ENCODE data around the gene TCF3.
"Not testable (repeated sequence)": the region's sequence is repeated elsewhere in the genome, so short reads cannot be mapped to it uniquely, and the experiment has no call there.

TCF3 gene

DNA sequence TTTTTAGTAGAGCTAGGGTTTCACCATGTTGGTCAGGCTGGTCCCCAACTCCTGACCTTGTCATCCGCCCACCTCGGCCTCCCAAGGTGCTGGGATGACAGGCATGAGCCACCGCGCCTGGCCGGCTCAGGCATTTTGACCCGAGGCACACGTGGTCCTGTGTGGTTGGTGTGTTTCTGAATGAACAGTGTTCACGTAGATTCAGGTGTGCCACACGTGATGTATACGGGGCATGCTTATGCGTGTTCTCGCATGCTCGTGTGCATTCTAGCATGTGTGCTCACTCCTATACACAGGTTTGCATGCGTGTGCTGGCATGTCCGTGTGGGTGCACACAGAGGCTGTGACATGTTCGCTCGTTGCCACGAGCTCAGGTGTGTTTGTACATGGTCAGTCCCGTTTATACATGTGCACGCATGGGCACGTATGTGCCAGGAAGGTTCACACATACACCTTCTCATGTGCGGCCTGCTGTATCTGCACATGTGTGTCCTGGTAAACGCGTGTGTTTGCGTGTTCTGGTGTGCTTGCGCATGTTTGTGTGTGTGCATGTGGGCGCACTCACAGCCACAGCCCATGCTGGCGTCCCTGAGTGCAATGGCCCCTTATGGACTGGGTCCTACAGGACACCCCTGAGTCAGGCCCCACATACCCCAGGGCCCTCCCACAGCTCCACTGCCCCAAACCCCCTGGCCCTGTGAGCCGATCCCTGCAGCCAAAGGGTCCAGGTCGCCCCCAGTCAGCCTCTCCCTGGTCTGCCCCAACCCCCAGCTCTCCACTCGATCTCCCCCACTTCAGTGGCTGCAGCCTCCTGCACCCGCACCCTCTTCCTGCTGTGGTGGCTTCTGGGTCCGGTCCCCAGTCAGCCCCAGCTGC, 20.6 kb upstream of the TCF3 start:
- DNase-seq: no peak

DNA sequence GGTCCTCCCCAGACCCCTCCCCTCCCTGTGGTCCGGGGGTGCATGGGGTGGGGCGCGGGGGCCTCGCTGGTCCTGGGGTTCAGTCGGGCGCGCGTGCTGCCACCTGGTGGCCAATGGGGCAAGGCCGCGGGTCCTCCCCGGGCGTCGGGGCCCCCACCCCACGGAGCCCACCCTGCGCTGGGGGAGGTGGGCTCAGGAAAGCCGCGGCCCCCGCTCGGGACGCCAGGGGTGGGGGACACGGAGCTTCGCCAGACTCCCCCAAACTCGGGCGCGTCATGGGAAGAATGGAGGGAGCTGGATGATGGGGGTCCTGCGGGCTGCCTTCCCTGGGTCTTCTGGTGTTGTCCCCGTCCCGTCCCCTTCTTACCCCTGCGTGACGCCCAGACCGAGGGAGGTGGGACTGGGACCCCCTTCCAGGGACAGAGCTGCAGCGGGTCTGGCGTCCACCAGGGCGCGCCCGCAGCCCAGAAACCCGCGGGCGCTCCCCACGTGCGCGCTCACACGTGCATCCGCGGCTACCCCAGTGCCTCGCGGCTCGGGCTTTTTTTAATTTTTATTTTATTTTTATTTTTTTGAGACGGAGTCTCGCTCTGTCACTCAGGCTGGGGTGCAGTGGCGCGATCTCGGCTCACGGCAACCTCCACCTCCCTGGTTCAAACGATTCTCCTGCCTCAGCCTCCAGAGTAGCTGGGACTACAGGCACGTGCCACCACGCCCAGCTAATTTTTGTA, 19.8 kb upstream of the TCF3 start:
- DNase-seq: peak; percentile 30

DNA sequence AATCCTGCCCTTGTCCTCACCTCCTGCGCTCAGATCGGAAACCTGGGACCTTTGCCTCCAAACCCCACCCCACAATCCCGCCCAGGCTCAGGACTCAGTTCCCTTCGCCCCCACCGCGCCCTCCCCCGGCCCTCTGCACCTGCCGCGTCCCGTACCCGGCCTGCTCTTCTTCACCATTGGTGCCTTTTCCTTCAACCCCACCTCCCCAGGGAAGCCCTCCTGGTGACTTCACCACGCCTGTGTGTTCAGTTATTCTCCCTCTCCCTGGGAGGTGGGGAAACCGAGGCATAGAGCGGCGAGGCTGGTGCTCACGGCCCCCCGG, 19.3 kb upstream of the TCF3 start:
- DNase-seq: no peak

DNA sequence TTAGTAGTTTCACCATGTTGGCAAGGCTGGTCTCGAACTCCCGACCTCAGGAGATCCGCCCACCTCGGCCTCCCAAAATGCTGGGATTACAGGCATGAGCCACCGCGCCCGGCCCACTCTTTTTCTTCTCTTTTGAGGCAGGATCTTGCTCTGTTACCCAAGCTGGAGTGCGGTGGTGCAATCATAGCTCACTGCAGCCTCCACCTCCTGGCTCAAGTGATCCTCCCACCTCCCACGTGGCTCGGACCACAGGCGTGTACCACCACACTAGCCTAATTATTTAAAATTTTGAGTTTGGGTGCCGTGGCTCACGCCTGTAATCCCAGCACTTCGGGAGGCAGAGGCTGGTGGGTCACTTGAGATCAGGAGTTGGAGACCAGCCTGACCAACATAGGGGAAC, 18.3 kb upstream of the TCF3 start:
- DNase-seq: not testable (repeated sequence)

DNA sequence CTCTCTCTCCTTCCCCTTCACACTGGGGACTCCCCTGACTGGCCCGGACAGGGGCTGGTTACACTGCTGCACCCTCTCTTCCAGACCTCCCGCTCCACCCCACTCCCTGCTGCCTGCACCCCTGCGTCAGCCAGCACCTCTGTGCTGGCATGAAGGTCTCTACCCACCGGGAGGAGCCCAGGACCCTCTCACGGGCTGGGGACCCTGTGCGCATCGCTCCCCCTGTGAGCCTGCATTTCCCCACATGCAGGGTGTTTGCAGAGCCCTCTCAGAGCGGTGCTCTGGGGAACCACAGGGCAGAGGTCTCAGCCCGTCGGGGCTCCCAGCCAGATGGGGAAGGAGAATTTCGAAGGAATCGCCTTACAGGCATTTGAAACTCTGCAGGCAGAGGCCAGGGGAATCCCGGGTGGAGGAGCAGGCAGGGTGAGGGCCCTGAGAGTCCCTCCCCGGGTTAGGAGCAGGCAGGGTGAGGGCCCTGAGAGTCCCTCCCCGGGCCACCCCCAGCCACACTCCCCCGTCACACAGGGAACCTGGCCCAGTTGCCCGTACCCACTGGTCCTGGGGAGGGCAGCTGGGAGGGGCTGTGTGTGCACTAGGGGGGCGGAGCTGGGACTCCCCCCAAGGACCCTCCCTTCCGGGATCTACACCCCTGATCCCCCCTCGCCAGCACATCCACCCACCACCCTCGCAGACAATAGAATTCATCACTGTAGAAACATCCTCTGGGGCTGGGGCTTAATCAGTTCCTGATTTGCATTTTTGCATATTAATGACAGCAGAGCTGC, 16.3 kb upstream of the TCF3 start:
- DNase-seq: no peak

DNA sequence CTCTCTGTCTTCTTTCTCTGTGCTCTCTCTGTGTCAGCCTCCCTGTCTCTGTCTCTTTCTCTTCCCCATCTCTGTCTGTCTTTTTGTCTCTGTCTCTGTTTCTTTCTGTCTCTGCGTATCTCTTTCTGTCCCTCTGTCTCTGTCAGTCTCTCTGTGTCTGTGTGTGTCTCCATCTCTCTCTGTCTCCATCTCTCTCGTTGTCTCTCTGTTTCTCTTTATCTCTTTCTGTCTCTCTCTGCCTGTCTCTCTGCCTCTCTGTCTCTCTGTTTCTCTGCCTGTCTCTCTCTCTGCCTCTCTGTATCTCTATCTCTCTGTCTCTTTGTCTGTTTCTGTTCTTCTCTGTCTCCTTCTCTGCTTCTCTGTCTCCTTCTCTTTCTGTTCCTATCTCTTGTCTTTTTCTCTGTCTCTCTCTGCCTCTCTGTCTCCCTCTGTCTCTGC, 15.7 kb upstream of the TCF3 start:
- no peak for DNase-seq

DNA sequence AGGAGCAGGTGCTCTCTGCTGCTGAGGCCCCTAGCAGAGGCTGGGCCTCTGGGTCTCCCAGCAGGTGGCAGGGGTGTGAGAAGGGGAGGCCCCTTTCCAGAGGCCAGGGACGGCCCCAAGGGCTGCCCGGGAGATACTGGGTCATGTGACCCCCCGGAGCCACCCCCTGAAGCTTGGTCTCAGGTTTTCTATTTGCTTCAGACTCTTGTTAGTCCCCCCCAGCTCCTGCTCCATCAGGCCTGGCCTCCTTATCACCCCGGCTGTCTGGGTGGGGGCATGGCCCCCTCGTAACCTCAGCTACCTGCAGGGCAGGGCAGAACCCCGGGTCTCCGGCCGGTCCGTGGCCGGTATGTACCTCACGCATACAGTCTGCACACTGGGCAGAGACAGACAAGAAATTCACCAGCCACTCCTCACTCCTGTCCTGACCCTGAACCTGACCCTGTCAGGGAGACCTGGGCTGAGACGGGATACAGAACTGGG, 13.2 kb upstream of the TCF3 start:
- no peak for DNase-seq

DNA sequence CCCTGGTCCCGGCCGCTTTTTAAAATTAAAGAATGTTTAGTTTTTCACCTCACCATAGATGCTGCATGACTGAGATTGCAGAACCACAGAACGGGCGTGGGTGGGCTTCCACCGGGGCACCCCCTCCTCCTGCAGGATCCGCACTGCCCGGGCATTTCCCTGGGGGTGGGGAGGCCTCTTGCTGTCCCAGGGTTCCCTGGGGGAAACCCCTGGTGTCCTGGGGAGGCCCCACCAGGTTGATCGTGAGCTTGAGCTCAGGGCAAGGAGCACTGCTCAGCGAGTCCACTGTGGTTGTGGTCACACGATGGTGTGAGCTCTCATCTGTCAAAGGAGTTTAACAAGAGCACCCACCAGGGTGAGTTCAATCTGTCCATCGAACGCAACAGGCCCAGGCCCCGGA, 11.4 kb upstream of the TCF3 start:
- DNase-seq: no peak

DNA sequence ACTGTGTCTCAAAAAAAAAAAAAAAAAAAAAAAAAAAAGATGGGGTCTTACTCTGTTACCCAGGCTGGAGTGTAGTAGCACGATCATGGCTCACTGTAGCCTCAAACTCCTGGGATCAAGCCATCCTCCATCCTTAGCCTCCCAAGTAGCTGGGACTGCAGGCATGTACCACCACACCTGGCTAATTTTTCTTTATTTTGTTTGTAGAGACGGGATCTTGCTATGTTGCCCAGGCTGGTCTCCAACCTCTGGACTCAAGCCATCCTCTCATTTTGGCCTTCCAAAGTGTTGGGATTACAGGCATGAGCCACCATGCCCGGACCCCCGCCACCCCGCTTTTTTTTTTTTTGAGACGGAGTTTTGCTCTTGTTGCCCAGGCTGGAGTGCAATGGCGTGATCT, 10.8 kb upstream of the TCF3 start:
- DNase-seq: not testable (repeated sequence)

DNA sequence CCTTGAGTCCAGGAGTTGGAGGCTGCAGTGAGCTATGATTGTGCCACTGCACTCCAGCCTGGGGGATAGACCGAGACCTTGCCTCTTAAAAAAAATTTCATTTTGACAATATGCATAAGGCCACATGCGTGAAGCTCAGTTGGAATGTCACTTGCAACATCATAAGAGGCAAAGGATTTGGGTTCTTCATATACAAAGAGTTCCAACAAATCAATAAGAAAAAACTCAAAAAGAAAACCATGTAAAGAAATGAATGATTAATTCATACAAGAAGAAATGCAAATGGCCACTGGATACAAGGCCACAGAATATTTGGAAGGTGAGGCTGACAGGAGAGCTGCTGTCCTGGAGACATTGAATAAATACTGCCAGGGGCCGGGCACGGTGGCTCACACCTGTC, 9.6 kb upstream of the TCF3 start:
- DNase-seq: no peak

DNA sequence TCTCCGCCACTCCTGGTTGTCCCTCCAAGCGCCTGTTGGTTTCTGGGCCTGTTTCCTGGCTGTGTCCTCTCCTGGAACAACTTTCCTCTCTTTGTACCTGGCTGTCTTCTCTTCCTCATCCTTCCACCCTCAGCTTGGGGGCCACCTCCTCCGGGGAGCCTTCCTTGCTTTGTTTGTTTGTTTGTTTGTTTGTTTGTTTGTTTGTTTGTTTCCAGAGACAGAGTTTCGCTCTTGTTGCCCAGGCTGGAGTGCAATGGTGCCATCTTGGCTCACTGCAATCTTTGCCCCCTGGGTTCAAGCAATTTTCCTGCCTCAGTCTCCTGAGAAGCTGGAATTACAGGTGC, 6.6 kb upstream of the TCF3 start:
- no peak for DNase-seq

DNA sequence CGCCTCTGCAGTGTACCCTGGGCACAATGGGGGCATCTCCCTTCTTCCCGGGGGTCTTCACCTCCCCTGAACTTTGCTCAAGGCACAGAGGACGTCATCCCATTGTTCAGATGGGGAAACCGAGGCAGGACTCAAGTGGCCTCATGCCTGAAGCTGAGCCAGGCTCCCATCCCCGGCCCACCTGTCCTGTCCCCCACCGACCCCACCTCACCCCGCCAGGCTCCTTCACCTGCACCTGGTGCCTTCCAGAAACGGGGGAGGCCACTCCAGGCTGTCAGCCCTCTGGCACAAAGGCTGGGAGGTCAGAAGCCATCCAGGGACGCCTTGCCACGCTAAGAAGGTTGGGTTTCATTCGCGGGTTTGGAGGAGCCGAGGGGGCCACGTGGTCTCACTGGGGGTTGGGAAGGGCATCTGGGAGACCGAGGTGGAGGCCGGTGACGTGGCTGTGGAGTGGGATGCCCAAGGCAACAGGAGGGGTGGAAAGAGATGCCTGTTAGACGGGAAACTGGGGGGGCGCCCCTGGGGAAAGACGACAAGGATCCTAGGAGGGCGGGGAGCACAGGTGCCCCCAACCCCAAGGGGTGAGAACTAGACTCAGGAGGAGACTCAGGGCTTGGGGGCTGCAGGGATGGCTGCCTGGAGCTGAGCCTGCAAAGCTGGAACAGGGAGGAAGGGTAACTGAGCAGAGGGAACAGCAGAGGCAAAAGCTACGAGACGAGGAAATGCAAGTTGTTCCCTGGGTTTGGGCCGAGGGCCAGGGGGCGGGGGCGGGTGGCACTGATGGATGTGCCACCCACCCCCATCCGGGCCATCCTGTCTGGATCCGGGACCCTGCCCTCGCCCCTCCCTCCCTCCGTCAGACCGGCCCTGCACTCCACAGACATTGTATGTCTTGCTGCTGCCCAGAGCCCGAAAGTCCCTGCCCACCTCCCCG, 6.0 kb upstream of the TCF3 start:
- no peak for DNase-seq

DNA sequence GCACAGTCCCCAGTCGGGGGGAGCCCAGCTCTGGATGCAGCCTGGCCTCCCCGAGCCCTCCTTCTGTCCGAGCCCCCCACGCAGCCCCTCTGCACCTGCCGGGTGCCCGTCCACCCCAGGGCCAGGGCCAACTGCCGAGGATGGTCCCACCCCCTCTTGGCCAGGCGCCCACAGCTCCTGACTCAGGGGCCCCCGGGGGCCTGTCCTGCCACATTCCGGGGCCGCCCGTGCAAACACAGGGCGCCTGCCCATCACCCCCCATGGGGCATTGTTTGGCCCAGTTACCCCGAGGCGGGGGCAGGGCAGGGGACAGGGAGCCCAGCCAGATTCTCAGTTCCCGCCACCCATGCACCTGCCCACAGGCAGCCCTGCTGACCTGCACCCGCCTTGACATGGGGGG, 5.3 kb upstream of the TCF3 start:
- DNase-seq: no peak

DNA sequence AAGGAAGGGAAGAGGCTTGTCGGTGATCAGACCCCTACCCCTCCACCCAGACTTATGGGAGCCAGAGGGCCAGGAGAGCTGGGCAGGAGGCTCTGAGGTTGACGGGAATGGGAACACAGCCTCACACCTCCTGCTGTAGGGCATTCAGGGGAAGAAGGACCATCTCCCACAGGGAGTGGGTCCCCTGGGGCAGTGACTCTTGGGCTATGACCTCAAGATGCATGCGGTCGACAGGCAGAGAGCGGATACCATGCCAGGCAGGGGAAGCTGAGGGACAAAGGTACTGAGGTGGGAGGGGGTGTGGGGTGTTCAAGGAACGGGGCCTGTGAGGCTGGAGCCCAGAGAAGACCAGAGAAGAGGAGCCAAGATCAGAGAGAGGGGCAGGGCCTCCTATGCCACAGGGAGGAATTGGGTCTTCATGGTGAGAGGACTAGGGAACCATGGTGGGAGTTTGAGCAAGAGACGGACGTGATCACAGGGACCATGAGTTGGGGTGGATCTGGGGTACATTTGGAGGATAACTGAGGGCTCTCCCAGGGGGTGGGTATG, 4.6 kb upstream of the TCF3 start:
- no peak for DNase-seq

DNA sequence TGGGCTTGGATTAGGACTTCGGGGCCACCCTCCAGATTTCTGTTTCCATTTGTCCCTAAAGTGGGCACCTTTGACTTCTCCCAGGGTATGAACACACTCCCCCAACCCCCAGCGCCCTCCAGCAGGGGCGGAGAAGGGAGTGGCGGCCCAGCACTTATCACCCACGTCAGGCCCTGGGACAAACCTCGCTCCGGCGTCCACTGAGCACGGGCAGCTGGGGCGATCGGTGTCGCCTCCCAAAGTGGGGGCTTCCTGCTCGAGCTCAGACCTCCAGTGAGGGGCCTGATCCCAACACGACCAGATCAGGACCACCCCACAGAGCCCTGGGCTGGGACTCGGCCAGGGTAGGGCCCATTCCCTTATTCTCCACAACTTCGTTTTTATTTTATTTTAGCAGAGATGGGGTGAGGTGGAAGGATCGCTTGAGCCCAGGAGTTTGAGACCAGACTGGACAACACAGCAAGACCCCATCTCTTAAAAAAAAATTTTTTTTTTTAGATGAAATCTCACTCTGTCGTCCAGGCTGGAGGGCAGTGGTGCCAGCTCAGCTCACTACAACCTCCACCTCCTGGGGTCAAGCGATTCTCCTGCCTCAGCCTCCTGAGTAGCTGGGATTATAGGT, 3.7 kb upstream of the TCF3 start:
- DNase-seq: no peak

DNA sequence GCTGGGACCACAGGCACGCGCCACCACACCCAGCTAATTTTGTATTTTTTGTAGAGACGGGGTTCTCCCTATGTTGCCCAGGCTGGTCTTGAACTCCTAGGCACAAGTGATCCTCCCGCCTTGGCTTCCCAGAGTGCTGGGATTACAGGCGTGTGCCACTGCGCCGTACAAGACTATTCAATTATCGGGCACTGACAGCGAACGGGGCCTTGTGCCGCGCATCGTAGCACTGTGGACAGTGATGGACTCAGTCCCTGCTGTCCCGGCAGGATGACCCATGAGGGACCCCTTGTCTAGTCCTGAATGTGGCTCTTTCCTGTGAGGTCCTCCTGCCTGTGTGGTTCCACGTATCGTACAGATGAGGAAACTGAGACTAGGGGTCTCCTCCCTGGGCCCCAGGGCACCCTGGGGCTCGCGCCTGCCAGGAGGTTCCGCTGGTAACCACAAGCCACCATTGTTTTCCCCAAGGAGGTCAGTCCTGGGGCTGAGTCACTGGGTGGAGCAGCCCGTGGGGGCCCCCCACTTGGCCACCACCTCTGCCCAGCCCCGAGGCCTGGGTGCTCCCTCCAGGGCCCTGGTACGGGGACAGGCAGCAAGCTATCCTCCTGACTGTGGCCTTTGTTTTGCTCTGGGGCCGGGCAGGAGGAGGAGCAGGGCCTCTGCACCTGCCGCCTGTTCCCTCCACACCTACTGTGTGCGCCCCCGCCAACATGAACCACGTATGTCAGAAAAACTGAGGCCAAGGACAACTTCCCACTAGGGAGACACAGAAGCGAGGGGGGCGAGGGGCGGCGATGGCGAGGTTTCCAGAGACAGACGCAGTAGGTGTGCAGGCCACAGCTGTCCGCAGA, 2.9 kb upstream of the TCF3 start:
- no peak for DNase-seq

DNA sequence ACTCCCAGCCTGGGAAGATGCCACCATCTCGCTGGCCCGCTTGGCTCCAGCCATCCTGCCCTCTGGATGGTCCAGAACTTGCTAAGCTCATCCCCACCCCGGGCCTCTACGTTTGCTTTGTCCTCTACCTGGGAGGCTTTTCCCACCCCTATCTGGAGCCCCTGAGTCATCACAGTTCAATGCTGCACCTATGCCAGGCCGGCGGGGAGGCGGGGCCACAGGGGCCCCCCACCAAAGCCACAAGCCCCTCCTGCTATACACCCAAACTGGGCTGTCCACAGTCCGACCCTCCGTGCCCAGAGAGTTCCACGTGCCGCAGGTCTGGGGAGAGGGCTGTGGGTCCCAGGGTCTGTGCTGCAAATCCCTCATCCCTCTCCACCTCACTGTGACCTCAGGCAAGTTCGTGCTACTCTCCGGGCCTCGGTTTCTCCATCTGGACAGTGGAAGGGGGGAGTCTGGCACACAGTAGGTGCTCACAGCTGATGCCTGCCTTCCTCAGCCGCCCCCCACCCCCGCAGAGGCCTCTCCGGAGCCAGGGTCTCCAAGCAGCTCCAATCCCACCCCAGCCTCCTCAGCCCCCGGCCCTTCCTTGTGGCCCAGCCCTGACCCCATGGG, 1.9 kb upstream of the TCF3 start:
- no peak for DNase-seq

DNA sequence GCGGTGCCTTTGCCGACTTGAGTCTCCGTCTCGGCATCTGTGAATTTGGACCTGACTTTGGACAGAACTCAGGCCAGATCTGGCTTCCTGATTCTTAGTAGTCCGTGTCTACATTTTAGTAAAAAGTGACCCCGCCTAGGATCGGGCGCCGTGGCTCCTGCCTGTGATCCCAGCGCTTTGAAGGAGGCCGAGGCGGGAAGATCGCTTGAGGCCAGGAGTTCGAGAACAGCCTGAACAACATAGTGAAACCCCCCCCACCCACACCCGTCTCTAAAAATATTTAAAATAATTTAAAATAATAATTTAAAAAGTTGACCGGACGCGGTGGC, 849 bp upstream of the TCF3 start:
- no peak for DNase-seq

DNA sequence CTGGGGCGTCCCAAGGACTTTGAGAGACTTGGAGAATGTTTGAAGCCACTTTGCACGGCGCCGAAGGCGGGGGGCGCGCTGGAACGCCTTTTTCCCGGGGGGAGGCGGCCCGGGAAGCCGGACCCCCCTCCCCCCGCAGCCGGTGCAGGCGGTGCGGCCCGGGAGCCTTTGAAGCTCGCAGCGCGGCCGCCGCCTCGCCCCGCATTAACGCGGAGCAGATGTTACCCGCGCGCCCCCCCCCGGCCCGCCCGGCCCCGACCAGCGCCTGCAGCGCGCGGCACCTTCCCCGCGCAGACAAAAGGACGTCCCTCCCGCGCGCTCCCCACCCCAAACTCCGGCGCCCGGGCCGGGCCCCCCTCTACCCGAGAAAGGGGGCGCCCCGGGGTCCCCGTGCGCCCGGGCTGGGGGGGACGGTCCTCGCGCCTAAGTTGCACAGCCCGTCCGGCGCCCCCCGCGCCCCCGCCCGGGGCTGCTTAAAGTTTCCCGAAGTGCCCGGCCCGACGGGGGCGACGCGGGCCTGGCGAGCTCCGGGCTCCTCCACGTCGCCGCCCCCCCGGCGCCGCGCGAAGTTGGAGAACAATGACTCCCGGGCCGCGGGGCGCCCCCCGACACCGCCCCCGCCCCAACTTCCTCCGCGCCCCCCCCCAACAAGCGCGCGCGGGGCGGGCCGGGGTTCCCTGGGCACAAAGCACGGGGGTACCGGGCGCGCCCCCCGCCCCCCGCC, 685 bp downstream of the TCF3 start:
- DNase-seq: peak; percentile 48

Measured in fibroblast of skin of abdomen (primary cell).